ENCODE data around the gene JPT2. TPM values are rescaled to one million over a fixed set of nuclear protein-coding genes. Genes with fewer than 3 reads are reported as not detected.

Gene JPT2
- total RNA-seq, 1 experiment from 2014 or later, result 131 TPM

- Mint-ChIP-seq H3K4me1 (ENCODE audit: insufficient read depth, unreplicated experiment) (peaks cover 11% of the 10 kb centered on the region), H3K9me3 (ENCODE audit: unreplicated experiment) (no peaks in the 10 kb centered on the region), H3K27me3 (ENCODE audit: insufficient read depth, unreplicated experiment) (no peaks in the 10 kb centered on the region), H3K27ac (ENCODE audit: low read depth, unreplicated experiment) (no peak overlapping the region), H3K36me3 (ENCODE audit: insufficient read depth, unreplicated experiment) (peaks cover 87% of the 10 kb centered on the region), H3K4me3 (ENCODE audit: unreplicated experiment) (no peak overlapping the region)
- TF ChIP-seq CTCF (IDR thresholded peaks at IDR 0.05; ENCODE audit: unreplicated experiment), result no peak
- DNase-seq (ENCODE audit: unreplicated experiment), result no peak
- BruUV-seq (replicated peaks), result no TSS peak
- POLR2A ChIA-PET, result interaction anchor here (0.7 kb wide), 1 partner anchor 158 kb away, joined by 3 read pairs; no protein-coding TSS in a partner anchor
- intact Hi-C loops (cut with micrococcal nuclease), result no loop called here
- CTCF ChIA-PET, result no interaction called here
These were observed 23.4 kb upstream of the JPT2 start for GRCh38 chr16:1654505-1655268.

GRCh38 chr16:1655269-1655807 is 22.7 kb upstream of the JPT2 start:
- no peak overlapping the region for H3K27ac Mint-ChIP-seq (ENCODE audit: low read depth, unreplicated experiment)
- ChIA-PET POLR2A (no interaction called here), CTCF (no interaction called here)
- H3K4me1 Mint-ChIP-seq (ENCODE audit: insufficient read depth, unreplicated experiment), result peaks cover 11% of the 10 kb centered on the region
- BruUV-seq (replicated peaks), result no TSS peak
- no peaks in the 10 kb centered on the region for H3K27me3 Mint-ChIP-seq (ENCODE audit: insufficient read depth, unreplicated experiment)
- DNase-seq (ENCODE audit: unreplicated experiment), result no peak
- intact Hi-C loops (cut with micrococcal nuclease), result no loop called here
- H3K9me3 Mint-ChIP-seq (ENCODE audit: unreplicated experiment), result no peaks in the 10 kb centered on the region
- H3K4me3 Mint-ChIP-seq (ENCODE audit: unreplicated experiment), result no peak overlapping the region
- no peak for TF ChIP-seq CTCF (IDR thresholded peaks at IDR 0.05; ENCODE audit: unreplicated experiment)
- peaks cover 87% of the 10 kb centered on the region for H3K36me3 Mint-ChIP-seq (ENCODE audit: insufficient read depth, unreplicated experiment)

DNA sequence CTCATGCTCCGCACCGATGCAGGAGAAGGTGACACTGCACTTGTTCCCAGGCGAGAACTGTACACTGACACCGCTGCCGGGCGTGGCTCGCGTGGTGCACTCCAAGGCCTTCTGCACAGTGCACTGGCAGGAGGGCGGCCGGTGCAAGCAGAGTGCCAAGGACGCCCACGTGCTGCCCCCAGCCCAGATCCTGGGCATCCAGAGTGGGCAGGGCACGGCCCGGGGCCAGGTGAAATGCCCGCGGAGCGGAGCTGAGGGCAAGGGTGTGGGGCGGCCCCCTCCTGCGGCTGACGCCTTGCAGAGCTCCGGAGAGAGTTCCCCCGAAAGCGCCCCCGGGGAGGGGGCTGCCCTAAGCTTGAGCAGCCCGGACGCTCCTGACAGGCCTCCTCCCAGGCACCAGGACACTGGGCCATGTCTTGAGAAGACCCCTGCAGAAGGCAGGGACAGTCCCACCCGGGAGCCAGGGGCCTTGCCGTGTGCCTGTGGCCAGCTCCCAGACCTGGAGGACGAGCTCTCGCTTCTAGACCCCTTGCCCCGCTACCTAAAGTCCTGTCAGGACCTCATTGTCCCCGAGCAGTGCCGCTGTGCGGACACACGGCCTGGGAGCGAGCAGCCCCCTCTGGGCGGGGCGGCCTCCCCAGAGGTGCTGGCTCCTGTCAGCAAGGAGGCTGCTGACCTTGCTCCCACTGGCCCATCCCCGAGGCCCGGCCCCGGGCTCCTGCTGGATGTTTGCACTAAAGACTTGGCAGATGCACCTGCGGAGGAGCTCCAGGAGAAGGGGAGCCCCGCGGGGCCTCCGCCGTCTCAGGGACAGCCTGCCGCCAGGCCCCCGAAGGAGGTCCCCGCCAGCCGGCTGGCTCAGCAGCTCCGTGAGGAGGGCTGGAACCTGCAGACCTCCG is 21.9 kb upstream of the JPT2 start:
- ChIA-PET CTCF (no interaction called here), POLR2A (no interaction called here)
- no peak for DNase-seq (ENCODE audit: unreplicated experiment)
- H3K36me3 Mint-ChIP-seq (ENCODE audit: insufficient read depth, unreplicated experiment), result peaks cover 87% of the 10 kb centered on the region
- peaks cover 7% of the 10 kb centered on the region for H3K4me1 Mint-ChIP-seq (ENCODE audit: insufficient read depth, unreplicated experiment)
- H3K27ac Mint-ChIP-seq (ENCODE audit: low read depth, unreplicated experiment), result no peak overlapping the region
- H3K27me3 Mint-ChIP-seq (ENCODE audit: insufficient read depth, unreplicated experiment), result no peaks in the 10 kb centered on the region
- TF ChIP-seq CTCF (IDR thresholded peaks at IDR 0.05; ENCODE audit: unreplicated experiment), result no peak
- BruUV-seq (replicated peaks), result no TSS peak
- no peaks in the 10 kb centered on the region for H3K9me3 Mint-ChIP-seq (ENCODE audit: unreplicated experiment)
- intact Hi-C loops (cut with micrococcal nuclease), result no loop called here
- H3K4me3 Mint-ChIP-seq (ENCODE audit: unreplicated experiment), result no peak overlapping the region
